H1 (cell line): ENCODE data around the gene BRSK2. TPM values are rescaled to one million over a fixed set of nuclear protein-coding genes. Genes with fewer than 3 reads are reported as not detected.

Experiments used
- CTCF ChIA-PET: fragments of 300-600 bp; sonication (Branson Sonifier 250); formaldehyde crosslinking; loops from one replicate; lab custom pipeline; 2021; ENCODE audit not compliant: partially characterized antibody; lab: Charles Lee
- POLR2A ChIA-PET: fragments of 300-600 bp; sonication (Branson Sonifier 250); formaldehyde crosslinking; loops from one replicate; lab custom pipeline; 2021; ENCODE audit warnings: inconsistent platforms; ENCODE audit not compliant: partially characterized antibody; lab: Charles Lee
- DNase-seq, 2 experiments: peaks; one replicate each; pipeline versions ENCODE4 v3.0.0 to v3.0.0-alpha.2; 2010 to 2022; ENCODE audit warnings: low spot score in 2 of 2, low read depth in 1 of 2, mixed read lengths in 1 of 2
- FAIRE-seq: peaks from 2 replicates; lab custom pipeline; 2011; peaks lifted over from hg19 to GRCh38; lab: Jason Lieb, UNC
- H2AFZ ChIP-seq: 2 replicates; pipeline ENCODE4 v1.8.1; 2012; ENCODE audit warnings: low read length, inconsistent platforms
- H2AK5ac ChIP-seq: 2 replicates; pipeline ENCODE4 v1.6.1; 2013; ENCODE audit warnings: low read depth, low read length
- H2BK120ac ChIP-seq: replicated peaks from 2 replicates; pipeline ENCODE3; 2013; ENCODE audit warnings: low read depth, low read length, inconsistent platforms
- H2BK12ac ChIP-seq: 2 replicates; pipeline ENCODE4 v1.6.1; 2013; ENCODE audit warnings: low read depth, low read length
- H2BK15ac ChIP-seq: 2 replicates; pipeline ENCODE4 v1.6.1; 2013; ENCODE audit warnings: low read length
- H2BK20ac ChIP-seq: 2 replicates; pipeline ENCODE4 v1.6.1; 2013; ENCODE audit warnings: low read length
- H2BK5ac ChIP-seq: 2 replicates; pipeline ENCODE4 v1.6.1; 2013; ENCODE audit warnings: low read depth, low read length
- H3K14ac ChIP-seq: 2 replicates; pipeline ENCODE4 v1.6.1; 2013; ENCODE audit warnings: inconsistent platforms; ENCODE audit not compliant: insufficient read length
- H3K18ac ChIP-seq: 2 replicates; pipeline ENCODE4 v1.6.1; 2013; ENCODE audit warnings: low read length; ENCODE audit errors: extremely low read depth
- H3K23ac ChIP-seq: 2 replicates; pipeline ENCODE4 v1.6.1; 2013; ENCODE audit warnings: inconsistent platforms; ENCODE audit not compliant: insufficient read length
- H3K23me2 ChIP-seq: 2 replicates; pipeline ENCODE4 v1.6.1; 2013; ENCODE audit warnings: low read depth, low read length
- H3K27ac ChIP-seq: 2 replicates; pipeline ENCODE4 v1.6.1; 2011; ENCODE audit warnings: low read depth, low read length, inconsistent platforms
- H3K27me3 ChIP-seq, 4 experiments: replicated peaks in 1 of 4; 1 replicate in 1 of 4; 2 replicates in 3 of 4; pipeline versions ENCODE4 v1.6.1 to v1.8.1; 2011 to 2013; ENCODE audit warnings: low read length in 3 of 4, mild to moderate bottlenecking in 3 of 4, inconsistent platforms in 2 of 4, mixed read lengths in 2 of 4, moderate library complexity in 1 of 4; ENCODE audit not compliant: control insufficient read depth in 3 of 4, insufficient read depth in 3 of 4; ENCODE audit errors: extremely low read depth in 1 of 4
- H3K36me3 ChIP-seq, 4 experiments: 2 replicates each; pipeline versions ENCODE4 v1.6.1 to v1.8.1; 2011 to 2013; ENCODE audit warnings: mild to moderate bottlenecking in 4 of 4, low read length in 3 of 4, moderate library complexity in 2 of 4, control low read depth in 1 of 4, inconsistent platforms in 1 of 4; ENCODE audit not compliant: insufficient read depth in 4 of 4, control insufficient read depth in 2 of 4
- H3K4ac ChIP-seq: replicated peaks from 2 replicates; pipeline ENCODE3; 2013; ENCODE audit warnings: low read length, low read depth, mixed read lengths, inconsistent platforms; ENCODE audit not compliant: insufficient read length
- H3K4me1 ChIP-seq, 4 experiments: replicated peaks in 1 of 4; 1 replicate in 1 of 4; 2 replicates in 3 of 4; pipeline versions ENCODE4 v1.6.1 to v1.8.1; 2011 to 2013; ENCODE audit warnings: low read length in 3 of 4, inconsistent platforms in 2 of 4, mixed read lengths in 1 of 4; ENCODE audit not compliant: insufficient read depth in 4 of 4, control insufficient read depth in 3 of 4
- H3K4me2 ChIP-seq, 2 experiments: 2 replicates each; pipeline versions ENCODE4 v1.6.1 to v1.8.1; 2011 to 2013; ENCODE audit warnings: low read depth in 2 of 2, low read length in 2 of 2, control low read depth in 1 of 2, inconsistent platforms in 1 of 2, mild to moderate bottlenecking in 1 of 2; ENCODE audit not compliant: insufficient read depth in 1 of 2
- H3K4me3 ChIP-seq, 4 experiments: fragments of 200-600, 300-600 bp in 1 of 4; sonication (generic), shearing (Covaris generic), sonication (Bioruptor Twin) in 1 of 4; 2 replicates each; pipeline versions ENCODE4 v1.5.1 to v1.8.1; 2011 to 2016; ENCODE audit warnings: low read length in 4 of 4, low read depth in 3 of 4, control low read depth in 2 of 4, inconsistent platforms in 2 of 4, mild to moderate bottlenecking in 2 of 4, mixed read lengths in 1 of 4, moderate library complexity in 1 of 4; ENCODE audit not compliant: insufficient read depth in 2 of 4; ENCODE audit errors: extremely low read depth in 1 of 4
- H3K56ac ChIP-seq: replicated peaks from 2 replicates; pipeline ENCODE3; 2013; ENCODE audit warnings: low read depth, mild to moderate bottlenecking, mixed read lengths, low read length, inconsistent platforms; ENCODE audit not compliant: insufficient read length
- H3K79me1 ChIP-seq: 2 replicates; pipeline ENCODE4 v1.6.1; 2013; ENCODE audit warnings: low read depth, low read length, control low read depth
- H3K79me2 ChIP-seq, 2 experiments: 2 replicates each; pipeline versions ENCODE4 v1.6.1 to v1.8.1; 2012 to 2013; ENCODE audit warnings: low read length in 2 of 2, mild to moderate bottlenecking in 2 of 2, inconsistent platforms in 1 of 2; ENCODE audit not compliant: insufficient read depth in 2 of 2, control insufficient read depth in 1 of 2
- H3K9ac ChIP-seq, 4 experiments: replicated peaks in 1 of 4; 1 replicate in 1 of 4; 2 replicates in 3 of 4; pipeline versions ENCODE4 v1.6.1 to v1.8.1; 2011 to 2013; ENCODE audit warnings: low read depth in 3 of 4, low read length in 3 of 4, control low read depth in 2 of 4, mild to moderate bottlenecking in 2 of 4, moderate library complexity in 2 of 4, inconsistent platforms in 1 of 4; ENCODE audit errors: extremely low read depth in 1 of 4
- H3K9me3 ChIP-seq, 2 experiments: 2 replicates each; pipeline versions ENCODE4 v1.6.1 to v1.8.1; 2012 to 2013; ENCODE audit warnings: mild to moderate bottlenecking in 2 of 2, moderate library complexity in 2 of 2, control low read depth in 1 of 2, inconsistent platforms in 1 of 2, low read depth in 1 of 2, low read length in 1 of 2, mixed read lengths in 1 of 2; ENCODE audit not compliant: insufficient read depth in 2 of 2
- H4K20me1 ChIP-seq, 2 experiments: replicated peaks in 1 of 2; 2 replicates each; pipeline versions ENCODE3 to v1.8.1; 2011 to 2013; ENCODE audit warnings: inconsistent platforms in 2 of 2, low read length in 2 of 2, mild to moderate bottlenecking in 1 of 2; ENCODE audit not compliant: insufficient read depth in 2 of 2, control insufficient read depth in 1 of 2
- H4K5ac ChIP-seq: 2 replicates; pipeline ENCODE4 v1.6.1; 2013; ENCODE audit warnings: low read length, low read depth, mixed read lengths, inconsistent platforms; ENCODE audit not compliant: insufficient read length
- H4K8ac ChIP-seq: 2 replicates; pipeline ENCODE4 v1.8.0; 2013; ENCODE audit warnings: mild to moderate bottlenecking, moderate library complexity, low read length, inconsistent platforms; ENCODE audit not compliant: insufficient read depth; ENCODE audit errors: extremely low read depth
- H4K91ac ChIP-seq: replicated peaks from 2 replicates; pipeline ENCODE3; 2013; ENCODE audit warnings: low read length, mixed read lengths, inconsistent platforms; ENCODE audit not compliant: insufficient read length
- CTCF ChIP-seq, 3 experiments: IDR thresholded peaks; 1 replicate in 2 of 3; 2 replicates in 1 of 3; pipeline versions ENCODE4 v1.5.1 to v1.6.1; 2011; ENCODE audit warnings: low read length in 3 of 3, mild to moderate bottlenecking in 3 of 3, inconsistent platforms in 2 of 3, low read depth in 1 of 3, moderate library complexity in 1 of 3; ENCODE audit not compliant: insufficient read depth in 1 of 3; ENCODE audit errors: control extremely low read depth in 1 of 3
- GTF2F1 ChIP-seq: IDR thresholded peaks from 2 replicates; pipeline ENCODE4 v1.6.1; 2012; ENCODE audit warnings: low read depth, low read length, improper control_type of control experiment, borderline replicate concordance
- JUND ChIP-seq: IDR thresholded peaks from 2 replicates; pipeline ENCODE4 v1.6.1; 2011; ENCODE audit warnings: mild to moderate bottlenecking, improper control_type of control experiment, low read length
- POU5F1 ChIP-seq: IDR thresholded peaks from 2 replicates; pipeline ENCODE4 v1.6.1; 2011; ENCODE audit warnings: low read depth, mild to moderate bottlenecking, low read length, moderate library complexity
- RFX5 ChIP-seq: IDR thresholded peaks from 2 replicates; pipeline ENCODE4 v1.6.1; 2011; ENCODE audit warnings: low read depth, low read length, improper control_type of control experiment, borderline replicate concordance
- RXRA ChIP-seq: IDR thresholded peaks from 2 replicates; pipeline ENCODE4 v1.6.1; 2011; ENCODE audit warnings: low read depth, mild to moderate bottlenecking, low read length, moderate library complexity; ENCODE audit not compliant: insufficient read depth
- SAP30 ChIP-seq: fragments of 300-600 bp; sonication (generic); IDR thresholded peaks from 2 replicates; pipeline ENCODE4 v1.7.1; 2012; ENCODE audit warnings: low read length, moderate library complexity, mild to moderate bottlenecking, inconsistent platforms; ENCODE audit not compliant: insufficient read depth, insufficient replicate concordance
- SIRT6 ChIP-seq: IDR thresholded peaks from one replicate; pipeline ENCODE4 v1.7.1; 2012; ENCODE audit warnings: low read length, inconsistent platforms
- WGBS, 2 experiments: shearing (Covaris generic) in 1 of 2; methylation state at CpG; one replicate each; pipeline versions ENCODE4 v1.1.6 to v1.1.7; 2013 to 2015; ENCODE audit warnings: low lambda C conversion rate in 2 of 2, mixed read lengths in 2 of 2, inconsistent platforms in 1 of 2, low coverage in 1 of 2, missing lambda C conversion rate in 1 of 2; ENCODE audit not compliant: insufficient replicate concordance in 2 of 2, insufficient coverage in 1 of 2, insufficient read length in 1 of 2; ENCODE audit errors: extremely low coverage in 1 of 2, missing lambda C conversion rate in 1 of 2; 5-methylcytosine and 5-hydroxymethylcytosine counted together
- polyA plus RNA-seq, 7 experiments: library from polyadenylated mRNA; depleted of rRNA in 3 of 7; stranded (reverse) in 5 of 7; unstranded in 2 of 7; fragments of >200 nt in 5 of 7; fragments of 200-250 nt in 2 of 7; gene quantifications; 1 replicate in 5 of 7; 2 replicates in 1 of 7; 4 replicates in 1 of 7; pipeline versions ENCODE4 v1.2.1 to v1.2.3, GENCODE V29; 2011 to 2013; ENCODE audit warnings: missing spikeins in 2 of 7, mixed read lengths in 2 of 7
- total RNA-seq: library from RNA; stranded (reverse); fragmentation: NEBNext Ultra II Directional; extraction: Animal tissue kit (Norgen Biotek cat#: 25700); gene quantifications from 2 replicates; pipeline ENCODE4 v1.2.1, GENCODE V29; 2021

Gene BRSK2
- total and polyA plus RNA-seq, 2 of the 8 experiments (the other 6 are each of a cell fraction or from before 2014, with no cell fraction given): 17.3 to 27.1 TPM

- DNase-seq (no peak), FAIRE-seq (no peak)
- CTCF ChIA-PET: no interaction called here
- POLR2A ChIA-PET: no interaction called here
- peaks cover 10 to 34% of the 10 kb centered on the region in 2 experiments; a peak in 3 of 4 replicates for H3K9me3 ChIP-seq
- TF ChIP-seq RXRA (no peak), JUND (no peak), SAP30 (no peak), CTCF (IDR thresholded peaks at IDR 0.05; ENCODE audit: control extremely low read depth in 1 of 3, insufficient read depth in 1 of 3, low read depth in 1 of 3, low read length in 3 of 3) (no peak), GTF2F1 (no peak), POU5F1 (no peak), SIRT6 (no peak), RFX5 (no peak)
- no peaks in the 10 kb centered on the region for H4K20me1 ChIP-seq
- WGBS, 2 experiments: 84% methylated on average over 13 of the region's 13 CpGs; no CpG with 5 or more reads in 1 of the 2 experiments
- no peaks in the 10 kb centered on the region for H3K27me3 ChIP-seq
- no peak overlapping the region for H2AFZ ChIP-seq
- no peak overlapping the region for H2BK12ac ChIP-seq
- H4K91ac ChIP-seq: no peak overlapping the region
- H2AK5ac ChIP-seq: no peak overlapping the region
- H3K4me3 ChIP-seq: no peak overlapping the region
- no peak overlapping the region for H3K56ac ChIP-seq
- no peak overlapping the region for H2BK15ac ChIP-seq
- H3K23ac ChIP-seq: no peak overlapping the region
- H4K8ac ChIP-seq: no peak overlapping the region
- no peak overlapping the region for H2BK120ac ChIP-seq
- H2BK5ac ChIP-seq: no peak overlapping the region
- H3K23me2 ChIP-seq: no peaks in the 10 kb centered on the region; the same call in 1 of the 2 replicates
- no peak overlapping the region for H3K4me2 ChIP-seq
- H3K4ac ChIP-seq: no peak overlapping the region
- H3K4me1 ChIP-seq: no peaks in the 10 kb centered on the region
- H3K79me2 ChIP-seq: no peaks in the 10 kb centered on the region
- no peak overlapping the region for H3K18ac ChIP-seq
- no peak overlapping the region for H3K27ac ChIP-seq
- no peak overlapping the region for H3K9ac ChIP-seq
- no peak overlapping the region for H4K5ac ChIP-seq
- H2BK20ac ChIP-seq: no peak overlapping the region
- no peak overlapping the region for H3K14ac ChIP-seq
- no peaks in the 10 kb centered on the region for H3K79me1 ChIP-seq
- no peaks in the 10 kb centered on the region for H3K36me3 ChIP-seq
These were observed 33.2 kb upstream of the BRSK2 start for GRCh38 chr11:1356478-1356960.
